HepG2 (cell line): ENCODE data around the gene UBE3A. TPM values are rescaled to one million over a fixed set of nuclear protein-coding genes. Genes with fewer than 3 reads are reported as not detected.
A peak's percentile ranks its signal among the peaks of the same experiment; 100 is the strongest.

ENCODE experiments used
- DMAP1 ChIP-seq: IDR thresholded peaks from 2 replicates; pipeline ENCODE4 v1.6.1; 2016
- DRAP1 ChIP-seq: IDR thresholded peaks from 2 replicates; pipeline ENCODE4 v1.6.1; 2016; ENCODE audit warnings: missing genetic modification reagents, missing compliant biosample characterization
- FOXP1 ChIP-seq, 2 experiments: fragments of 450-650 bp in 1 of 2; IDR thresholded peaks; 2 replicates each; pipeline ENCODE4 v1.6.1; 2017 to 2018; ENCODE audit warnings: antibody characterized with exemption in 1 of 2
- GRHL1 ChIP-seq: sonication (generic); formaldehyde crosslinking; conservative IDR thresholded peaks from 2 replicates; pipeline ENCODE4 v1.8.0; 2022; ENCODE audit warnings: missing genetic modification reagents
- HOMEZ ChIP-seq: IDR thresholded peaks from 2 replicates; pipeline ENCODE4 v1.6.1; 2016; ENCODE audit warnings: low read depth
- LCORL ChIP-seq, 2 experiments: fragments of 450-650 bp in 1 of 2; sonication (generic) in 1 of 2; formaldehyde crosslinking in 1 of 2; IDR thresholded peaks; 2 replicates each; pipeline versions ENCODE4 v1.5.0 to v1.6.1; 2017 to 2020; ENCODE audit warnings: antibody characterized with exemption in 1 of 2, missing genetic modification reagents in 1 of 2
- MAZ ChIP-seq, 2 experiments: sonication (generic) in 1 of 2; formaldehyde crosslinking in 1 of 2; IDR thresholded peaks; 2 replicates each; pipeline versions ENCODE4 v1.5.0 to v1.6.1; 2012 to 2020; ENCODE audit warnings: low read depth in 2 of 2, mild to moderate bottlenecking in 2 of 2, borderline replicate concordance in 1 of 2, improper control_type of control experiment in 1 of 2, low read length in 1 of 2, missing genetic modification reagents in 1 of 2, moderate library complexity in 1 of 2
- MBD4 ChIP-seq: IDR thresholded peaks from 2 replicates; pipeline ENCODE4 v1.6.1; 2012; ENCODE audit warnings: low read length, inconsistent platforms, borderline replicate concordance
- MLXIP ChIP-seq: sonication (generic); formaldehyde crosslinking; IDR thresholded peaks from 2 replicates; pipeline ENCODE4 v1.9.0; 2021; ENCODE audit warnings: missing genetic modification reagents, borderline replicate concordance
- NBN ChIP-seq: fragments of 450-650 bp; conservative IDR thresholded peaks from 2 replicates; pipeline ENCODE4 v1.6.1; 2017
- RFX5 ChIP-seq: IDR thresholded peaks from 2 replicates; pipeline ENCODE4 v1.6.1; 2011; ENCODE audit warnings: low read depth, low read length, improper control_type of control experiment
- TEAD3 ChIP-seq: optimal IDR thresholded peaks from 2 replicates; pipeline ENCODE3; 2016; ENCODE audit warnings: borderline replicate concordance
- ZFP36L2 ChIP-seq: sonication (generic); formaldehyde crosslinking; IDR thresholded peaks from 2 replicates; pipeline ENCODE4 v1.4.0; 2020; ENCODE audit warnings: missing genetic modification reagents
- ZMYM2 ChIP-seq: sonication (generic); formaldehyde crosslinking; IDR thresholded peaks from 2 replicates; pipeline ENCODE4 v1.8.0; 2022; ENCODE audit warnings: mild to moderate bottlenecking, missing genetic modification reagents
- ZNF282 ChIP-seq: fragments of 450-650 bp; IDR thresholded peaks from 2 replicates; pipeline ENCODE4 v1.6.1; 2018; ENCODE audit not compliant: partially characterized antibody
- ZNF577 ChIP-seq: sonication (generic); formaldehyde crosslinking; IDR thresholded peaks from 2 replicates; pipeline ENCODE4 v1.4.0; 2020; ENCODE audit warnings: mild to moderate bottlenecking, low read depth, missing genetic modification reagents, borderline replicate concordance
- polyA plus RNA-seq, 8 experiments: library from polyadenylated mRNA; depleted of rRNA in 3 of 8; stranded (reverse) in 7 of 8; unstranded in 1 of 8; fragments of >200 nt; fragmentation: Illumina TruSeq in 4 of 8; extraction: Trizol in 4 of 8; gene quantifications; 2 replicates each; pipeline versions ENCODE4 v1.2.1 to v1.2.3, GENCODE V29; 2011 to 2016; ENCODE audit warnings: low read depth in 4 of 8, missing spikeins in 1 of 8, mixed read lengths in 1 of 8; ENCODE audit not compliant: insufficient read depth in 1 of 8
- total RNA-seq, 5 experiments: library from RNA; depleted of rRNA; stranded (reverse); fragments of >200 nt; fragmentation: Illumina TruSeq; extraction: Trizol; gene quantifications; 2 replicates each; pipeline ENCODE4 v1.2.3, GENCODE V29; 2016; ENCODE audit warnings: low read depth in 1 of 5
- TF ChIP-seq, protein P1 (sequence below): sonication (generic); formaldehyde crosslinking; IDR thresholded peaks from 2 replicates; pipeline ENCODE4 v1.5.0; 2020; ENCODE audit warnings: missing genetic modification reagents
- TF ChIP-seq, protein P2 (sequence below): sonication (generic); formaldehyde crosslinking; IDR thresholded peaks from 2 replicates; pipeline ENCODE4 v1.5.0; 2020; ENCODE audit warnings: missing genetic modification reagents, mild to moderate bottlenecking, borderline replicate concordance

The UBE3A gene
- total and polyA plus RNA-seq, 2 of the 13 experiments (the other 11 are each of a cell fraction or from before 2014, with no cell fraction given) = 17.3 to 80.5 TPM

- peak; percentile 77; the same call in 1 of the 2 replicates for TF ChIP-seq MAZ (IDR thresholded peaks at IDR 0.05; ENCODE audit: borderline replicate concordance, low read depth, low read length)
- TF ChIP-seq MAZ (CRISPR knock-in tag; IDR thresholded peaks at IDR 0.05; ENCODE audit: low read depth) = peak; percentile 32; the same call in 1 of the 2 replicates
- TF ChIP-seq ZFP36L2 (CRISPR knock-in tag) = no peak
- no peak for TF ChIP-seq ZNF577 (CRISPR knock-in tag)
- no peak for TF ChIP-seq LCORL (IDR thresholded peaks at IDR 0.05)
- TF ChIP-seq LCORL (CRISPR knock-in tag; IDR thresholded peaks at IDR 0.05) = peak; percentile 63; the same call in 1 of the 2 replicates
- TF ChIP-seq, protein P1, sequence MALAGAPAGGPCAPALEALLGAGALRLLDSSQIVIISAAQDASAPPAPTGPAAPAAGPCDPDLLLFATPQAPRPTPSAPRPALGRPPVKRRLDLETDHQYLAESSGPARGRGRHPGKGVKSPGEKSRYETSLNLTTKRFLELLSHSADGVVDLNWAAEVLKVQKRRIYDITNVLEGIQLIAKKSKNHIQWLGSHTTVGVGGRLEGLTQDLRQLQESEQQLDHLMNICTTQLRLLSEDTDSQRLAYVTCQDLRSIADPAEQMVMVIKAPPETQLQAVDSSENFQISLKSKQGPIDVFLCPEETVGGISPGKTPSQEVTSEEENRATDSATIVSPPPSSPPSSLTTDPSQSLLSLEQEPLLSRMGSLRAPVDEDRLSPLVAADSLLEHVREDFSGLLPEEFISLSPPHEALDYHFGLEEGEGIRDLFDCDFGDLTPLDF (CRISPR knock-in tag) = no peak
- TF ChIP-seq TEAD3 (CRISPR knock-in tag) = no peak
- TF ChIP-seq DRAP1 (CRISPR knock-in tag) = no peak
- TF ChIP-seq MLXIP (CRISPR knock-in tag) = no peak
- no peak for TF ChIP-seq GRHL1 (CRISPR knock-in tag)
- TF ChIP-seq MBD4 = no peak
- TF ChIP-seq RFX5 = no peak
- TF ChIP-seq ZNF282 = no peak
- TF ChIP-seq NBN = no peak
- peak; percentile 51; the same call in 1 of the 2 replicates for TF ChIP-seq DMAP1
- no peak for TF ChIP-seq FOXP1 (IDR thresholded peaks at IDR 0.05)
- TF ChIP-seq FOXP1 (CRISPR knock-in tag; IDR thresholded peaks at IDR 0.05) = no peak
- no peak for TF ChIP-seq ZMYM2 (CRISPR knock-in tag)
- no peak for TF ChIP-seq HOMEZ
- TF ChIP-seq, protein P2, sequence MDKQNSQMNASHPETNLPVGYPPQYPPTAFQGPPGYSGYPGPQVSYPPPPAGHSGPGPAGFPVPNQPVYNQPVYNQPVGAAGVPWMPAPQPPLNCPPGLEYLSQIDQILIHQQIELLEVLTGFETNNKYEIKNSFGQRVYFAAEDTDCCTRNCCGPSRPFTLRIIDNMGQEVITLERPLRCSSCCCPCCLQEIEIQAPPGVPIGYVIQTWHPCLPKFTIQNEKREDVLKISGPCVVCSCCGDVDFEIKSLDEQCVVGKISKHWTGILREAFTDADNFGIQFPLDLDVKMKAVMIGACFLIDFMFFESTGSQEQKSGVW (CRISPR knock-in tag) = no peak
These were observed at the start of gene UBE3A (continued) for GRCh38 chr15:25438601-25439368.
